ENCODE data around the gene TBX3. TPM values are rescaled to one million over a fixed set of nuclear protein-coding genes. Genes with fewer than 3 reads are reported as not detected.

Gene TBX3
- polyA plus RNA-seq, 2 of the 4 experiments (the other 2 are of a cell fraction), result 22.8 to 28.0 TPM

DNA sequence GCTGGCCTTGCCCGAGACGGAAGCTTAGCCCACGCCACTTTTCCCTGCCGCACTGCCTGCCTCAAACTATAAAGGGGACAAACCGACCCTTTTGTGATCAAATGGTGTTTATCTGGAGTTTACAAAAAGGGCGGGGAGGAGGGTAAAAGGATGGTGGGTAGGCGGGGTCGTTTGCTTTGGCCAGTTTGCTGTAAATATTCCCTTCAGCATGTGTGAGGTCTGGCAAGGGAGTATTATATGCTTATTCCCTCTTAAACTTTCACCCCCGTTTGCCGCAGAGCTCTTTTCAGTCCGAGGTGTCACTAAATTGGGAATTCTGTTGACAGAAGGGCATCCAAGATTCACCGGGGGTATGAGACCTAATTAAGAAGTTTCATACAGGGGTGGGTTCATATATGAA is 3.8 kb upstream of the TBX3 start:
- TF ChIP-seq POLR2A (IDR thresholded peaks at IDR 0.05; ENCODE audit: low read length), result no peak
- no peak for TF ChIP-seq CEBPB (IDR thresholded peaks at IDR 0.05)
- no peak for TF ChIP-seq JUN (IDR thresholded peaks at IDR 0.05)
- TF ChIP-seq, protein P1, sequence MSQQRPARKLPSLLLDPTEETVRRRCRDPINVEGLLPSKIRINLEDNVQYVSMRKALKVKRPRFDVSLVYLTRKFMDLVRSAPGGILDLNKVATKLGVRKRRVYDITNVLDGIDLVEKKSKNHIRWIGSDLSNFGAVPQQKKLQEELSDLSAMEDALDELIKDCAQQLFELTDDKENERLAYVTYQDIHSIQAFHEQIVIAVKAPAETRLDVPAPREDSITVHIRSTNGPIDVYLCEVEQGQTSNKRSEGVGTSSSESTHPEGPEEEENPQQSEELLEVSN (IDR thresholded peaks at IDR 0.05; ENCODE audit: borderline replicate concordance, low read depth), result no peak
- POLR2A ChIA-PET, result interaction anchor here (0.6 kb wide), 1 partner anchor 18 kb away, joined by 10 read pairs; no protein-coding TSS in a partner anchor
- no peak for DNase-seq (ENCODE audit: low read depth in 1 of 2, low spot score in 1 of 2)
- no peak overlapping the region for H3K27ac ChIP-seq
- H3K4me1 ChIP-seq, result peaks cover 7% of the 10 kb centered on the region
- no peaks in the 10 kb centered on the region for H3K9me3 ChIP-seq
- CTCF ChIA-PET, result interaction anchor here (1.0 to 2.2 kb wide), 3 partner anchors 25 to 711 kb away, joined by 3 to 13 read pairs (median 4); no protein-coding TSS in a partner anchor
- H3K4me3 ChIP-seq, result no peak overlapping the region
- no peak overlapping the region for H3K4me2 ChIP-seq
- 58% methylated on average over 12 of the region's 12 CpGs for WGBS (ENCODE audit: missing lambda C conversion rate)
- FAIRE-seq, result no peak
- ATAC-seq, result no peak

DNA sequence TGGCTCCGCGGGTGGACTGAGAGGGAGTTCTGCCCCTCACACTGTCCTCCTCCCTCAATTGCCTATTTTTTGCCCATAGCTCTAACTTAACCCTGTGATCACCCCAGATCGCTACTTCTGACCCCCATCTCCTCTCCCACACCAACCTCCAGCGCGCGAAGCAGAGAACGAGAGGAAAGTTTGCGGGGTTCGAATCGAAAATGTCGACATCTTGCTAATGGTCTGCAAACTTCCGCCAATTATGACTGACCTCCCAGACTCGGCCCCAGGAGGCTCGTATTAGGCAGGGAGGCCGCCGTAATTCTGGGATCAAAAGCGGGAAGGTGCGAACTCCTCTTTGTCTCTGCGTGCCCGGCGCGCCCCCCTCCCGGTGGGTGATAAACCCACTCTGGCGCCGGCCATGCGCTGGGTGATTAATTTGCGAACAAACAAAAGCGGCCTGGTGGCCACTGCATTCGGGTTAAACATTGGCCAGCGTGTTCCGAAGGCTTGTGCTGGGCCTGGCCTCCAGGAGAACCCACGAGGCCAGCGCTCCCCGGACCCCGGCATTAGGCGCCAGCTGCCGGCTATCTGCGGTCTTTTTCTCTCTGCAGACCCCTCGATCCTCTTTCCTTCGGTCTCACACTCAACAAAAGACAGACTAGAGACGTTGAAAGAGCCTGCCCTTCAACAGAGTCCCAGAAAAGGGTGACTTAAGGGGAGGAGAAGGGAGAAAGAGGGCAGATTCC is 3.0 kb upstream of the TBX3 start:
- FAIRE-seq (no peak), ATAC-seq (no peak)
- WGBS (ENCODE audit: missing lambda C conversion rate), result 92% methylated on average over 41 of the region's 41 CpGs

DNA sequence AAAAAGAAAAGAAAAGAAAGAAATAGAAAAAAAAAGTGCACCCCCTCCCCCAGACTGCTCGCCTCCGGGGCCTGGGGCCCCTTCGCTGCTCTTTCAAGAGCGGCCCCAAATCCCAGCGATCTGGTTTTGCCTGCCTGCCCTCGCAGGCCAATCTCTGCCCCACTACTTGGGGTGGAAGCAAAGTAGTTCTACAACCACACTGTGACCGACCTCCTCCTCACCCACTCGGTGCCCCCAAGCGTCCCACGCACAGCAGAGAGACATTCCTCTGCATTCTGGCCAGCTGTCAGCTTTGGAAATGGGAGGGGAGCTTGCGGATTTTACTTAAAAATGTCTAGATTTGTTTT is 2.4 kb upstream of the TBX3 start:
- 93% methylated on average over 11 of the region's 11 CpGs for WGBS (ENCODE audit: missing lambda C conversion rate)
- POLR2A ChIA-PET, result no interaction called here
- TF ChIP-seq NPAS2 (CRISPR knock-in tag; IDR thresholded peaks at IDR 0.05; ENCODE audit: borderline replicate concordance) (no peak), ZC3H11A (IDR thresholded peaks at IDR 0.05) (no peak), SREBF2 (IDR thresholded peaks at IDR 0.05) (no peak), KDM5A (IDR thresholded peaks at IDR 0.05) (no peak), MAFK (IDR thresholded peaks at IDR 0.05; ENCODE audit: partially characterized antibody) (no peak), NFE2L2 (conservative IDR thresholded peaks at IDR 0.05; ENCODE audit: low read length) (no peak), HEYL (CRISPR knock-in tag; IDR thresholded peaks at IDR 0.05) (no peak), HOXB13 (CRISPR knock-in tag; IDR thresholded peaks at IDR 0.05; ENCODE audit: low read depth) (no peak), CHD4 (IDR thresholded peaks at IDR 0.05; ENCODE audit: borderline replicate concordance) (no peak), SMC3 (IDR thresholded peaks at IDR 0.05) (no peak), MYC (IDR thresholded peaks at IDR 0.05; ENCODE audit: borderline replicate concordance, low read length) (no peak), RFX5 (IDR thresholded peaks at IDR 0.05) (no peak), TP53 (CRISPR knock-in tag; IDR thresholded peaks at IDR 0.05) (no peak)
- TF ChIP-seq, protein P2, sequence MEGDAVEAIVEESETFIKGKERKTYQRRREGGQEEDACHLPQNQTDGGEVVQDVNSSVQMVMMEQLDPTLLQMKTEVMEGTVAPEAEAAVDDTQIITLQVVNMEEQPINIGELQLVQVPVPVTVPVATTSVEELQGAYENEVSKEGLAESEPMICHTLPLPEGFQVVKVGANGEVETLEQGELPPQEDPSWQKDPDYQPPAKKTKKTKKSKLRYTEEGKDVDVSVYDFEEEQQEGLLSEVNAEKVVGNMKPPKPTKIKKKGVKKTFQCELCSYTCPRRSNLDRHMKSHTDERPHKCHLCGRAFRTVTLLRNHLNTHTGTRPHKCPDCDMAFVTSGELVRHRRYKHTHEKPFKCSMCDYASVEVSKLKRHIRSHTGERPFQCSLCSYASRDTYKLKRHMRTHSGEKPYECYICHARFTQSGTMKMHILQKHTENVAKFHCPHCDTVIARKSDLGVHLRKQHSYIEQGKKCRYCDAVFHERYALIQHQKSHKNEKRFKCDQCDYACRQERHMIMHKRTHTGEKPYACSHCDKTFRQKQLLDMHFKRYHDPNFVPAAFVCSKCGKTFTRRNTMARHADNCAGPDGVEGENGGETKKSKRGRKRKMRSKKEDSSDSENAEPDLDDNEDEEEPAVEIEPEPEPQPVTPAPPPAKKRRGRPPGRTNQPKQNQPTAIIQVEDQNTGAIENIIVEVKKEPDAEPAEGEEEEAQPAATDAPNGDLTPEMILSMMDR (IDR thresholded peaks at IDR 0.05), result no peak
- TF ChIP-seq, protein P3, sequence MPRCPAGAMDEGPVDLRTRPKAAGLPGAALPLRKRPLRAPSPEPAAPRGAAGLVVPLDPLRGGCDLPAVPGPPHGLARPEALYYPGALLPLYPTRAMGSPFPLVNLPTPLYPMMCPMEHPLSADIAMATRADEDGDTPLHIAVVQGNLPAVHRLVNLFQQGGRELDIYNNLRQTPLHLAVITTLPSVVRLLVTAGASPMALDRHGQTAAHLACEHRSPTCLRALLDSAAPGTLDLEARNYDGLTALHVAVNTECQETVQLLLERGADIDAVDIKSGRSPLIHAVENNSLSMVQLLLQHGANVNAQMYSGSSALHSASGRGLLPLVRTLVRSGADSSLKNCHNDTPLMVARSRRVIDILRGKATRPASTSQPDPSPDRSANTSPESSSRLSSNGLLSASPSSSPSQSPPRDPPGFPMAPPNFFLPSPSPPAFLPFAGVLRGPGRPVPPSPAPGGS (IDR thresholded peaks at IDR 0.05), result no peak
- no peak overlapping the region for H3K4me3 ChIP-seq
- DNase-seq (ENCODE audit: low read depth in 1 of 2, low spot score in 1 of 2) (no peak), ATAC-seq (no peak), FAIRE-seq (no peak)
- CTCF ChIA-PET, result no interaction called here
- H3K4me1 ChIP-seq, result peaks cover 13% of the 10 kb centered on the region
- H3K27ac ChIP-seq, result no peak overlapping the region
- no peaks in the 10 kb centered on the region for H3K9me3 ChIP-seq
- H3K4me2 ChIP-seq, result no peak overlapping the region

More for the DNA sequence above, 3.0 kb upstream of the TBX3 start:
- Histone ChIP-seq H3K4me3 (no peak overlapping the region), H3K27ac (no peak overlapping the region), H3K9me3 (no peaks in the 10 kb centered on the region), H3K4me2 (no peak overlapping the region), H3K4me1 (peaks cover 8% of the 10 kb centered on the region)
- CTCF ChIA-PET, result interaction anchor here (1.4 to 2.2 kb wide), 2 partner anchors 25 to 540 kb away, joined by 4 to 13 read pairs; no protein-coding TSS in a partner anchor
- POLR2A ChIA-PET, result no interaction called here
- no peak for DNase-seq (ENCODE audit: low read depth in 1 of 2, low spot score in 1 of 2)
- no peak for TF ChIP-seq ESRRA (IDR thresholded peaks at IDR 0.05; ENCODE audit: borderline replicate concordance, low read length)
- no peak for TF ChIP-seq RNF2 (IDR thresholded peaks at IDR 0.05; ENCODE audit: borderline replicate concordance, low read depth)
- no peak for TF ChIP-seq RARB (CRISPR knock-in tag; IDR thresholded peaks at IDR 0.05)
- no peak for TF ChIP-seq ZNF302 (CRISPR knock-in tag; IDR thresholded peaks at IDR 0.05)
- TF ChIP-seq, protein P4, sequence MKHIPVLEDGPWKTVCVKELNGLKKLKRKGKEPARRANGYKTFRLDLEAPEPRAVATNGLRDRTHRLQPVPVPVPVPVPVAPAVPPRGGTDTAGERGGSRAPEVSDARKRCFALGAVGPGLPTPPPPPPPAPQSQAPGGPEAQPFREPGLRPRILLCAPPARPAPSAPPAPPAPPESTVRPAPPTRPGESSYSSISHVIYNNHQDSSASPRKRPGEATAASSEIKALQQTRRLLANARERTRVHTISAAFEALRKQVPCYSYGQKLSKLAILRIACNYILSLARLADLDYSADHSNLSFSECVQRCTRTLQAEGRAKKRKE (CRISPR knock-in tag; IDR thresholded peaks at IDR 0.05; ENCODE audit: low read depth), result no peak
- TF ChIP-seq, protein P5, sequence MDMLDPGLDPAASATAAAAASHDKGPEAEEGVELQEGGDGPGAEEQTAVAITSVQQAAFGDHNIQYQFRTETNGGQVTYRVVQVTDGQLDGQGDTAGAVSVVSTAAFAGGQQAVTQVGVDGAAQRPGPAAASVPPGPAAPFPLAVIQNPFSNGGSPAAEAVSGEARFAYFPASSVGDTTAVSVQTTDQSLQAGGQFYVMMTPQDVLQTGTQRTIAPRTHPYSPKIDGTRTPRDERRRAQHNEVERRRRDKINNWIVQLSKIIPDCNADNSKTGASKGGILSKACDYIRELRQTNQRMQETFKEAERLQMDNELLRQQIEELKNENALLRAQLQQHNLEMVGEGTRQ (IDR thresholded peaks at IDR 0.05), result no peak
- TF ChIP-seq SREBF2 (IDR thresholded peaks at IDR 0.05), result no peak
- no peak for TF ChIP-seq BHLHE40 (IDR thresholded peaks at IDR 0.05; ENCODE audit: low read depth, low read length)
- TF ChIP-seq PHF8 (IDR thresholded peaks at IDR 0.05; ENCODE audit: borderline replicate concordance, low read depth), result no peak
- no peak for TF ChIP-seq NPAS2 (CRISPR knock-in tag; IDR thresholded peaks at IDR 0.05; ENCODE audit: borderline replicate concordance)
- TF ChIP-seq, protein P1 (IDR thresholded peaks at IDR 0.05; ENCODE audit: borderline replicate concordance, low read depth), result no peak
- TF ChIP-seq, protein P6, sequence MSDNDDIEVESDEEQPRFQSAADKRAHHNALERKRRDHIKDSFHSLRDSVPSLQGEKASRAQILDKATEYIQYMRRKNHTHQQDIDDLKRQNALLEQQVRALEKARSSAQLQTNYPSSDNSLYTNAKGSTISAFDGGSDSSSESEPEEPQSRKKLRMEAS (IDR thresholded peaks at IDR 0.05), result no peak
- TF ChIP-seq POLR2AphosphoS2 (conservative IDR thresholded peaks at IDR 0.05; ENCODE audit: low read length), result no peak
- no peak for TF ChIP-seq ZFP36 (IDR thresholded peaks at IDR 0.05; ENCODE audit: borderline replicate concordance, partially characterized antibody)

Data from A549 (cell line).